Measurements from ENCODE around the gene LST1.

- no peak for TF ChIP-seq CTCF (IDR thresholded peaks at IDR 0.05)
- no peak for TF ChIP-seq POLR2A (IDR thresholded peaks at IDR 0.05)
These were observed 7.0 kb upstream of the LST1 start for GRCh38 chr6:31579119-31579505.
